Thyroid gland (tissue), 4 donors: ENCODE measurements around the gene BCL7C. TPM values are rescaled to one million over a fixed set of nuclear protein-coding genes. Genes with fewer than 3 reads are reported as not detected.

ENCODE experiments used
- DNase-seq, 2 donors: peaks; one replicate each; pipeline ENCODE4 v3.0.0-alpha.2; 2019
- H3K27ac ChIP-seq, 3 donors: fragments of 200-600 bp; sonication (generic); 1 replicate in 2 of 3; 2 replicates in 1 of 3; pipeline ENCODE4 v1.5.1; 2016 to 2019; ENCODE audit warnings: mild to moderate bottlenecking in 1 of 3, moderate library complexity in 1 of 3
- H3K27me3 ChIP-seq: fragments of 200-600 bp; sonication (generic); one replicate; pipeline ENCODE4 v1.5.1; 2019
- H3K36me3 ChIP-seq, 2 donors: fragments of 200-600 bp; sonication (generic); one replicate each; pipeline ENCODE4 v1.5.1; 2016 to 2019
- H3K4me1 ChIP-seq, 2 donors: fragments of 200-600 bp; sonication (generic); one replicate each; pipeline ENCODE4 v1.5.1; 2017 to 2019
- H3K4me3 ChIP-seq, 3 donors: fragments of 200-600 bp; sonication (generic); replicated peaks in 1 of 3; 1 replicate in 2 of 3; 2 replicates in 1 of 3; pipeline ENCODE4 v1.5.1; 2016; ENCODE audit warnings: mild to moderate bottlenecking in 1 of 3
- H3K9me3 ChIP-seq: fragments of 200-600 bp; sonication (generic); one replicate; pipeline ENCODE4 v1.5.1; 2017
- CTCF ChIP-seq, 6 experiments: fragments of 200-600 bp in 3 of 6; fragments of 450-650 bp in 3 of 6; sonication (generic) in 3 of 6; IDR thresholded peaks; one replicate each; pipeline ENCODE4 v1.5.1; 2016 to 2019; ENCODE audit warnings: antibody characterized with exemption in 6 of 6, mild to moderate bottlenecking in 2 of 6, inconsistent platforms in 1 of 6, moderate library complexity in 1 of 6
- POLR2A ChIP-seq, 2 donors: fragments of 450-650 bp; IDR thresholded peaks; one replicate each; pipeline ENCODE4 v1.6.1; 2017; ENCODE audit warnings: antibody characterized with exemption in 2 of 2, mild to moderate bottlenecking in 2 of 2, moderate library complexity in 1 of 2
- WGBS, 2 donors: methylation state at CpG; one replicate each; pipeline ENCODE4 v1.1.5; 2017; 5-methylcytosine and 5-hydroxymethylcytosine counted together
- intact Hi-C: fragments of 100-400 bp; cut with DNase I; formaldehyde crosslinking; loops from one replicate; pipeline ENCODE4 v1.15.1; 2023
- total RNA-seq, 4 donors: library from RNA; depleted of rRNA; stranded (reverse); fragments of >200 nt; gene quantifications; one replicate each; pipeline ENCODE4 v1.2.3, GENCODE V29; 2016

BCL7C gene
- total RNA-seq, 4 donors from 2014 or later = 43.6 to 67.6 (median 47.9) TPM

DNA sequence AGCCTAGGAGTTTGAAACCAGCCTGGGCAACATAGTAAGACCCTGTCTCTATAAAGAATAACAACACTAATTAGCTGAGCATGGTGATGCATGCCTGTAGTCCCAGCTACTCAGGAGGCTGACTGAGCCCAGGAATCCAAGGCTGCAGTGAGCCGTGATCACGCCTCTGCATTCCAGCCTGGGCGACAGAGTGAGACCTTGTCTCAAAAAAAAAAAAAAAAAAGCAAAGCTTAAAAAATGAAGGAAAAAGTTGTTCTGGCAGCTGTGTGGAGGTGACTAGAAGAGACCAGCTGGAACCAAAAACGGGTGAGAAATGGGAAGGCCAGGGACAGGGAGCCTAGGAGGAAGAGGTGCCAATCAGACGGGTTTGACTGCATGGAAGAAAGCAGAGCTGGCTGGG, 4.2 kb downstream of the BCL7C start:
- DNase-seq = peak; percentile 80 to 88
- peaks cover 12 to 28% of the 10 kb centered on the region in 2 donors for H3K4me1 ChIP-seq
- H3K36me3 ChIP-seq = no peaks in the 10 kb centered on the region
- no peaks in the 10 kb centered on the region for H3K9me3 ChIP-seq
- no peaks in the 10 kb centered on the region for H3K27me3 ChIP-seq
- WGBS, 2 donors = 27 to 47% methylated on average over 5 of the region's 5 CpGs
- H3K4me3 ChIP-seq = no peak overlapping the region
- no peak for TF ChIP-seq POLR2A (IDR thresholded peaks at IDR 0.05)
- intact Hi-C loops = no loop called here
- peak overlapping the region; percentile 72 to 82 (median 74) for H3K27ac ChIP-seq

- Histone ChIP-seq H3K36me3 (no peaks in the 10 kb centered on the region), H3K4me3 (no peak overlapping the region), H3K27ac (peak overlapping the region in 2 of 3 donors; percentile 72 to 82), H3K9me3 (no peaks in the 10 kb centered on the region), H3K27me3 (no peaks in the 10 kb centered on the region), H3K4me1 (peaks cover 7 to 24% of the 10 kb centered on the region in 2 donors)
- WGBS, 2 donors = 84 to 87% methylated on average over 5 to 8 of the region's 8 CpGs
- intact Hi-C loops = no loop called here
- TF ChIP-seq CTCF (IDR thresholded peaks at IDR 0.05) (no peak), POLR2A (IDR thresholded peaks at IDR 0.05) (no peak)
- peak in 1 of 2 donors; percentile 39 for DNase-seq
Measured at GRCh38 chr16:30888856-30889499, 4.9 kb downstream of the BCL7C start.

DNA sequence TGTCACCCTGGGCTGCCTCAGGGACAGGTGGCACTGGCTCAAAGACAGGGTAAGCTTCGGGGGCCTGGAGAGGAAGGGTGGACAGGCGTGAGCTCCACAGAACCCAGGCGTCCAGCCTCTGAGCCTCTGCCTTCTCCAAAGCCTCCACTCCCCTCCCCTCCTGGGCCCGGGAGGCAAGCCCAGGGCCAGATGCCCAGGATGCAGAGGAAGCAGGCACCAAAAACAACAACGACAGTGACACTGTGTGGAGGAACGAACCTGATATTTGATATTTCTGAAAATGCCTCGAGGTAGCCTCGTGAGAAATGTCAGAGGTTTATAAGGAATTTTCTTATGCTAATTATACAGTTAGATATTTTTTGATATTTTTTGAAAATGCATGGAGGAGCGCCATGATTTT, 6.0 kb downstream of the BCL7C start:
- WGBS, 2 donors = 80 to 86% methylated on average over 9 of the region's 9 CpGs
- no peak for TF ChIP-seq POLR2A (IDR thresholded peaks at IDR 0.05)
- no peak for TF ChIP-seq CTCF (IDR thresholded peaks at IDR 0.05)

DNA sequence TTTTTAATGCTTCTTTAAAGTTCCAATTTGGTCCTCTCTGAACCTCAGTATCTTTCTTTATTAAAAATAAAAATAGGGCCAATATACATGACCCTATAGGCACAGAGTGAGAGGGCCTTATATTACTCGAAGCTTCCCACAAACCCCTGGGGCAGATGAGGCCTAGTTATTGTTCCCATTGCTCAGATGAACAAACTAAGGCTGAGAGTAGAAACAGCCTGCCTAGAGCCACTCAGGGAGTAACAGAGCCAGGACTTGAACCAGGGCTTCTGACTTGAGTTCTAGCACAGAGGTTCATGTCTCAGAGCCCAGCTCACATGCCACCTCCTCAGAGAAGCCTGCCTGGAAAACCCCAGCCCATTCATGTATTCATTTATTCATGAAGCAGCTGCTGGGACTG, 7.7 kb downstream of the BCL7C start:
- Histone ChIP-seq H3K27ac (no peak overlapping the region), H3K4me3 (no peak overlapping the region), H3K9me3 (no peaks in the 10 kb centered on the region), H3K27me3 (no peaks in the 10 kb centered on the region), H3K36me3 (no peaks in the 10 kb centered on the region), H3K4me1 (peaks cover 0 to 15% of the 10 kb centered on the region in 2 donors)
- no peak for TF ChIP-seq POLR2A (IDR thresholded peaks at IDR 0.05)
- TF ChIP-seq CTCF (IDR thresholded peaks at IDR 0.05) = no peak
- 89 to 94% methylated on average over 1 of the region's 1 CpG for WGBS, 2 donors
- intact Hi-C loops = no loop called here
- DNase-seq = no peak

More for the DNA sequence above, 6.0 kb downstream of the BCL7C start:
- Histone ChIP-seq H3K27me3 (no peaks in the 10 kb centered on the region), H3K4me3 (no peak overlapping the region), H3K4me1 (peaks cover 2 to 18% of the 10 kb centered on the region in 2 donors), H3K36me3 (no peaks in the 10 kb centered on the region), H3K27ac (peak overlapping the region in 2 of 3 donors; percentile 17 to 21), H3K9me3 (no peaks in the 10 kb centered on the region)
- intact Hi-C loops = no loop called here
- DNase-seq = no peak

- no peak for DNase-seq
- whole genome bisulfite sequencing, 2 donors = 91 to 92% methylated on average over 9 of the region's 9 CpGs
- Histone ChIP-seq H3K27ac (no peak overlapping the region), H3K4me3 (no peak overlapping the region), H3K9me3 (no peaks in the 10 kb centered on the region), H3K36me3 (no peaks in the 10 kb centered on the region), H3K4me1 (peaks cover 0 to 15% of the 10 kb centered on the region in 2 donors), H3K27me3 (no peaks in the 10 kb centered on the region)
- no peak for TF ChIP-seq POLR2A (IDR thresholded peaks at IDR 0.05)
- no peak for TF ChIP-seq CTCF (IDR thresholded peaks at IDR 0.05)
- intact Hi-C loops = no loop called here
Measured at GRCh38 chr16:30885196-30885595, 8.7 kb downstream of the BCL7C start.
